K562 (cell line): Measurements from ENCODE around the gene DESI1. TPM values are rescaled to one million over a fixed set of nuclear protein-coding genes. Genes with fewer than 3 reads are reported as not detected.

Experiments used
- ATF1 ChIP-seq, 2 experiments: fragments of 450-650 bp in 1 of 2; IDR thresholded peaks; 2 replicates each; pipeline ENCODE4 v1.6.1; 2016; ENCODE audit warnings: missing compliant biosample characterization in 1 of 2, missing genetic modification characterization in 1 of 2
- ATF4 ChIP-seq: fragments of 450-650 bp; formaldehyde crosslinking; IDR thresholded peaks from 2 replicates; pipeline ENCODE4 v1.4.0; 2022; ENCODE audit warnings: mild to moderate bottlenecking, moderate library complexity
- BCOR ChIP-seq: fragments of 450-650 bp; IDR thresholded peaks from 2 replicates; pipeline ENCODE4 v1.6.1; 2016
- BRCA1 ChIP-seq, 2 experiments: fragments of 450-650 bp in 1 of 2; sonication (generic) in 1 of 2; formaldehyde crosslinking in 1 of 2; IDR thresholded peaks; 2 replicates each; pipeline versions ENCODE4 v1.5.0 to v1.6.1; 2017 to 2020; ENCODE audit warnings: mild to moderate bottlenecking in 1 of 2, missing genetic modification reagents in 1 of 2
- CGGBP1 ChIP-seq: fragments of 250-450 bp; sonication (Bioruptor Pico); IDR thresholded peaks from 2 replicates; pipeline ENCODE4 v1.9.0; 2021; ENCODE audit warnings: mild to moderate bottlenecking
- ELF1 ChIP-seq: fragments of 200-800 bp; sonication (Bioruptor generic); IDR thresholded peaks from 2 replicates; pipeline ENCODE4 v1.6.1; 2016; ENCODE audit warnings: missing genetic modification characterization, missing compliant biosample characterization
- ETV1 ChIP-seq: fragments of 450-650 bp; conservative IDR thresholded peaks from 2 replicates; pipeline ENCODE4 v1.6.1; 2016; ENCODE audit warnings: missing genetic modification characterization, control low read depth, low read depth, missing compliant biosample characterization
- GABPB1 ChIP-seq: sonication (generic); formaldehyde crosslinking; IDR thresholded peaks from 2 replicates; pipeline ENCODE4 v1.8.0; 2022; ENCODE audit warnings: mild to moderate bottlenecking, missing genetic modification reagents
- ILK ChIP-seq: fragments of 450-650 bp; IDR thresholded peaks from 2 replicates; pipeline ENCODE4 v1.6.1; 2016; ENCODE audit warnings: missing genetic modification characterization, low read depth, mild to moderate bottlenecking, missing compliant biosample characterization, moderate library complexity, borderline replicate concordance
- KHSRP ChIP-seq: fragments of 450-650 bp; IDR thresholded peaks from 2 replicates; pipeline ENCODE4 v1.6.1; 2017
- MAZ ChIP-seq, 2 experiments: fragments of 450-650 bp in 1 of 2; sonication (generic) in 1 of 2; formaldehyde crosslinking; IDR thresholded peaks in 1 of 2; conservative IDR thresholded peaks in 1 of 2; 2 replicates each; pipeline versions ENCODE4 v1.4.0 to v1.5.0; 2020; ENCODE audit warnings: mild to moderate bottlenecking in 1 of 2, missing genetic modification reagents in 1 of 2
- MED1 ChIP-seq: sonication (generic); formaldehyde crosslinking; IDR thresholded peaks from 2 replicates; pipeline ENCODE4 v1.8.1; 2023; ENCODE audit warnings: missing genetic modification reagents, borderline replicate concordance
- NR2C2 ChIP-seq, 2 experiments: fragments of 200-800 bp in 1 of 2; sonication (Bioruptor generic) in 1 of 2; sonication (generic) in 1 of 2; formaldehyde crosslinking in 1 of 2; IDR thresholded peaks; 2 replicates each; pipeline versions ENCODE4 v1.6.1 to v1.8.0; 2016 to 2022; ENCODE audit warnings: mild to moderate bottlenecking in 1 of 2, missing compliant biosample characterization in 1 of 2, missing genetic modification characterization in 1 of 2, missing genetic modification reagents in 1 of 2
- PCBP2 ChIP-seq: fragments of 200-400 bp; formaldehyde crosslinking; IDR thresholded peaks from 2 replicates; pipeline ENCODE4 v1.6.1; 2018; ENCODE audit warnings: low read length, low read depth, mild to moderate bottlenecking, moderate library complexity; ENCODE audit not compliant: poor library complexity, severe bottlenecking
- POLR2G ChIP-seq: fragments of 200-400 bp; formaldehyde crosslinking; IDR thresholded peaks from 2 replicates; pipeline ENCODE4 v1.6.1; 2017; ENCODE audit warnings: low read depth, mild to moderate bottlenecking, antibody characterized with exemption, low read length, moderate library complexity
- RBM39 ChIP-seq: fragments of 200-400 bp; formaldehyde crosslinking; optimal IDR thresholded peaks from 2 replicates; pipeline ENCODE3; 2018; ENCODE audit warnings: low read depth, low read length
- RCOR1 ChIP-seq, 2 experiments: IDR thresholded peaks; 2 replicates each; pipeline ENCODE4 v1.6.1; 2012; ENCODE audit warnings: low read depth in 2 of 2, low read length in 2 of 2, borderline replicate concordance in 1 of 2, improper control_type of control experiment in 1 of 2
- SMARCA5 ChIP-seq: fragments of 450-650 bp; IDR thresholded peaks from 2 replicates; pipeline ENCODE4 v1.6.1; 2016
- SUPT5H ChIP-seq: fragments of 450-650 bp; IDR thresholded peaks from 2 replicates; pipeline ENCODE4 v1.6.1; 2016
- U2AF2 ChIP-seq: fragments of 200-400 bp; formaldehyde crosslinking; optimal IDR thresholded peaks from 2 replicates; pipeline ENCODE3; 2017; ENCODE audit warnings: low read depth, mild to moderate bottlenecking, low read length
- ZNF282 ChIP-seq: sonication (generic); formaldehyde crosslinking; IDR thresholded peaks from 2 replicates; pipeline ENCODE4 v1.8.1; 2023; ENCODE audit warnings: missing genetic modification reagents
- polyA plus RNA-seq, 8 experiments: library from polyadenylated mRNA; depleted of rRNA in 4 of 8; stranded (reverse) in 5 of 8; unstranded in 3 of 8; fragments of >200 nt; fragmentation: Nextera tagmentation in 2 of 8; fragmentation: Illumina TruSeq in 1 of 8; extraction: Ambion mirVana in 2 of 8; extraction: Trizol in 1 of 8; gene quantifications; 2 replicates each; pipeline versions ENCODE4 v1.2.1 to v1.2.3, GENCODE V29; 2011 to 2014; ENCODE audit warnings: inconsistent platforms in 1 of 8, missing spikeins in 1 of 8
- total RNA-seq, 7 experiments: library from RNA; depleted of rRNA in 6 of 7; stranded (reverse); fragments of >200 nt in 6 of 7; fragmentation: Illumina TruSeq in 2 of 7; extraction: Trizol in 2 of 7; gene quantifications; 2 replicates each; pipeline versions ENCODE4 v1.2.1 to v1.2.3, GENCODE V29; 2011 to 2021; ENCODE audit warnings: low replicate concordance in 1 of 7
- TF ChIP-seq, protein P1 (sequence below), 2 experiments: fragments of 450-650 bp in 1 of 2; sonication (generic) in 1 of 2; formaldehyde crosslinking; conservative IDR thresholded peaks; 2 replicates each; pipeline versions ENCODE4 v1.4.0 to v1.8.1; 2020 to 2022; ENCODE audit warnings: mild to moderate bottlenecking in 1 of 2, missing genetic modification reagents in 1 of 2
- TF ChIP-seq, protein P2 (sequence below): IDR thresholded peaks from 2 replicates; pipeline ENCODE4 v1.6.1; 2012; ENCODE audit warnings: low read depth, low read length, improper control_type of control experiment, borderline replicate concordance

The DESI1 gene
- total and polyA plus RNA-seq, 9 of the 15 experiments (the other 6 are each of a cell fraction or from before 2014, with no cell fraction given): 7.2 to 45.9 (median 29.8) TPM

GRCh38 chr22:41589391-41590241 is 31.2 kb downstream of the DESI1 start, which contains the start of gene PMM1 (continued):
- no peak; the same call in 1 of the 2 replicates for TF ChIP-seq SMARCA5
- TF ChIP-seq SUPT5H: peak; percentile 51
- TF ChIP-seq, protein P1, sequence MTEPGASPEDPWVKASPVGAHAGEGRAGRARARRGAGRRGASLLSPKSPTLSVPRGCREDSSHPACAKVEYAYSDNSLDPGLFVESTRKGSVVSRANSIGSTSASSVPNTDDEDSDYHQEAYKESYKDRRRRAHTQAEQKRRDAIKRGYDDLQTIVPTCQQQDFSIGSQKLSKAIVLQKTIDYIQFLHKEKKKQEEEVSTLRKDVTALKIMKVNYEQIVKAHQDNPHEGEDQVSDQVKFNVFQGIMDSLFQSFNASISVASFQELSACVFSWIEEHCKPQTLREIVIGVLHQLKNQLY (CRISPR knock-in tag; conservative IDR thresholded peaks at IDR 0.05): no peak
- no peak for TF ChIP-seq BRCA1 (IDR thresholded peaks at IDR 0.05)
- TF ChIP-seq BRCA1 (CRISPR knock-in tag; IDR thresholded peaks at IDR 0.05): no peak
- TF ChIP-seq MED1: 0 out of 2 replicates have a peak, but pooled peaks have one; percentile 62
- TF ChIP-seq MAZ (CRISPR knock-in tag; conservative IDR thresholded peaks at IDR 0.05 in 1 of 2, IDR thresholded peaks at IDR 0.05 in 1 of 2): 0 out of 4 replicates have a peak, but pooled peaks have one; percentile 24 to 35
- TF ChIP-seq, protein P2, sequence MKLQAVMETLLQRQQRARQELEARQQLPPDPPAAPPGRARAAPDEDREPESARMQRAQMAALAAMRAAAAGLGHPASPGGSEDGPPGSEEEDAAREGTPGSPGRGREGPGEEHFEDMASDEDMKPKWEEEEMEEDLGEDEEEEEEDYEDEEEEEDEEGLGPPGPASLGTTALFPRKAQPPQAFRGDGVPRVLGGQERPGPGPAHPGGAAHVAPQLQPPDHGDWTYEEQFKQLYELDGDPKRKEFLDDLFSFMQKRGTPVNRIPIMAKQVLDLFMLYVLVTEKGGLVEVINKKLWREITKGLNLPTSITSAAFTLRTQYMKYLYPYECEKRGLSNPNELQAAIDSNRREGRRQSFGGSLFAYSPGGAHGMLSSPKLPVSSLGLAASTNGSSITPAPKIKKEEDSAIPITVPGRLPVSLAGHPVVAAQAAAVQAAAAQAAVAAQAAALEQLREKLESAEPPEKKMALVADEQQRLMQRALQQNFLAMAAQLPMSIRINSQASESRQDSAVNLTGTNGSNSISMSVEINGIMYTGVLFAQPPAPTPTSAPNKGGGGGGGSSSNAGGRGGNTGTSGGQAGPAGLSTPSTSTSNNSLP: peak; percentile 44; the same call in 1 of the 2 replicates
- TF ChIP-seq RCOR1 (IDR thresholded peaks at IDR 0.05; ENCODE audit: borderline replicate concordance in 1 of 2, low read depth in 2 of 2, low read length in 2 of 2): peak in 1 of 2 experiments; percentile 23; a peak in 1 of 4 replicates
- TF ChIP-seq ELF1 (tag): peak; percentile 91
- no peak for TF ChIP-seq ILK
- peak; percentile 95 for TF ChIP-seq POLR2G
- TF ChIP-seq RBM39: no peak
- TF ChIP-seq BCOR: 0 out of 2 replicates have a peak, but pooled peaks have one; percentile 29
- no peak for TF ChIP-seq ETV1 (tag)
- no peak for TF ChIP-seq KHSRP
- TF ChIP-seq U2AF2: no peak
- no peak for TF ChIP-seq PCBP2
- TF ChIP-seq ZNF282: no peak
- 0 out of 2 replicates have a peak, but pooled peaks have one; percentile 40 for TF ChIP-seq ATF4 (CRISPR knock-in tag)
- TF ChIP-seq GABPB1: peak; percentile 19; the same call in 1 of the 2 replicates
- TF ChIP-seq NR2C2 (CRISPR knock-in tag; IDR thresholded peaks at IDR 0.05): no peak
- TF ChIP-seq NR2C2 (tag; IDR thresholded peaks at IDR 0.05): peak; percentile 65
- TF ChIP-seq ATF1 (CRISPR knock-in tag; IDR thresholded peaks at IDR 0.05): no peak
- peak; percentile 20; the same call in 1 of the 2 replicates for TF ChIP-seq ATF1 (tag; IDR thresholded peaks at IDR 0.05)
- TF ChIP-seq CGGBP1 (CRISPR knock-in tag): no peak
